ENCODE results near the gene CCNQ.

The CCNQ gene

DNA sequence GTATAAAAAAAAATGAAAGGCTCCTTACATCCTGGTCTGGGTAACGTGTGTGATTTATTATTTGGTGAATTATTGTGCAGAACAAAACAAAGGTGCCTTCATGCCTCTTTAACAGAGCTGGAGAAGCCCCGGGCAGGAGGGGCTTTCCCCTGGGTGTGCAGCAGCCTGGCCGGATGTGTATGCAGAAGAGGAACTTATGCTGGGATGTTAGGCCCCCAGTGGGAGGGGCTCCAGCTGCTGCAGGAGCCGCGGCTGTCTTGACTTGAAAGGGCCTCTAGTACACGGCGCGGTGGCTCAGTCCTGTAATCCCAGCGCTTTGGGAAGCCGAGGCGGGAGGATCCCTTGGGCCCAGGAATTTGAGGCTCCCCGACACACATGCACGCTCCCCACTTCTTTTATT lies 16.0 kb downstream of the CCNQ start:
- Histone ChIP-seq H3K9me3 (replicated peaks; ENCODE audit: insufficient read depth, low read length) (no peaks in the 10 kb centered on the region), H3K27me3 (replicated peaks; ENCODE audit: insufficient read depth, low read length) (peaks cover 8% of the 10 kb centered on the region), H3K4me1 (ENCODE audit: low read length) (no peaks in the 10 kb centered on the region), H3K79me2 (ENCODE audit: low read length) (no peaks in the 10 kb centered on the region), H3K4me2 (ENCODE audit: low read depth, low read length) (no peak overlapping the region), H3K9me2 (replicated peaks; ENCODE audit: insufficient read depth, low read length) (no peaks in the 10 kb centered on the region), H4K20me1 (ENCODE audit: insufficient read depth, low read length) (no peaks in the 10 kb centered on the region), H3K4me3 (ENCODE audit: low read length) (no peak overlapping the region), H3K27ac (ENCODE audit: low read length) (no peak overlapping the region), H3K9ac (ENCODE audit: low read length) (no peak overlapping the region), H3K36me3 (replicated peaks; ENCODE audit: insufficient read depth, low read length) (no peaks in the 10 kb centered on the region), H3F3A (ENCODE audit: insufficient read depth, low read length) (no peaks in the 10 kb centered on the region), H2AFZ (ENCODE audit: low read length) (no peak overlapping the region)
- DNase-seq = peak; percentile 28
- TF ChIP-seq EZH2phosphoT487 (IDR thresholded peaks at IDR 0.05; ENCODE audit: low read length) (no peak), EZH2 (optimal IDR thresholded peaks at IDR 0.05; ENCODE audit: low read depth, low read length) (no peak), CTCF (IDR thresholded peaks at IDR 0.05; ENCODE audit: low read length) (no peak)

- Histone ChIP-seq H3K9me3 (replicated peaks; ENCODE audit: insufficient read depth, low read length) (no peaks in the 10 kb centered on the region), H3K9ac (ENCODE audit: low read length) (no peak overlapping the region), H3K9me2 (replicated peaks; ENCODE audit: insufficient read depth, low read length) (no peaks in the 10 kb centered on the region), H3K27ac (ENCODE audit: low read length) (no peak overlapping the region), H3F3A (ENCODE audit: insufficient read depth, low read length) (no peaks in the 10 kb centered on the region), H3K36me3 (replicated peaks; ENCODE audit: insufficient read depth, low read length) (no peaks in the 10 kb centered on the region), H3K4me1 (ENCODE audit: low read length) (no peaks in the 10 kb centered on the region), H3K27me3 (replicated peaks; ENCODE audit: insufficient read depth, low read length) (peaks cover 14% of the 10 kb centered on the region), H4K20me1 (ENCODE audit: insufficient read depth, low read length) (no peaks in the 10 kb centered on the region), H2AFZ (ENCODE audit: low read length) (no peak overlapping the region), H3K79me2 (ENCODE audit: low read length) (no peaks in the 10 kb centered on the region), H3K4me2 (ENCODE audit: low read depth, low read length) (no peak overlapping the region), H3K4me3 (ENCODE audit: low read length) (no peak overlapping the region)
- TF ChIP-seq EZH2phosphoT487 (IDR thresholded peaks at IDR 0.05; ENCODE audit: low read length) (no peak), CTCF (IDR thresholded peaks at IDR 0.05; ENCODE audit: low read length) (0 out of 2 replicates have a peak, but pooled peaks have one; percentile 7), EZH2 (optimal IDR thresholded peaks at IDR 0.05; ENCODE audit: low read depth, low read length) (no peak)
- no peak for DNase-seq
Measured at GRCh38 chrX:153580700-153581386, 18.1 kb downstream of the CCNQ start.

- Histone ChIP-seq H4K20me1 (ENCODE audit: insufficient read depth, low read length) (no peaks in the 10 kb centered on the region), H3K36me3 (replicated peaks; ENCODE audit: insufficient read depth, low read length) (no peaks in the 10 kb centered on the region), H3K9me2 (replicated peaks; ENCODE audit: insufficient read depth, low read length) (no peaks in the 10 kb centered on the region), H3K4me1 (ENCODE audit: low read length) (no peaks in the 10 kb centered on the region), H3K27ac (ENCODE audit: low read length) (no peak overlapping the region), H3K9me3 (replicated peaks; ENCODE audit: insufficient read depth, low read length) (no peaks in the 10 kb centered on the region), H3K9ac (ENCODE audit: low read length) (no peak overlapping the region), H3F3A (ENCODE audit: insufficient read depth, low read length) (no peaks in the 10 kb centered on the region), H3K27me3 (replicated peaks; ENCODE audit: insufficient read depth, low read length) (peaks cover 34% of the 10 kb centered on the region), H3K4me2 (ENCODE audit: low read depth, low read length) (no peak overlapping the region), H3K4me3 (ENCODE audit: low read length) (no peak overlapping the region), H2AFZ (ENCODE audit: low read length) (no peak overlapping the region), H3K79me2 (ENCODE audit: low read length) (no peaks in the 10 kb centered on the region)
- no peak for DNase-seq
- TF ChIP-seq CTCF (IDR thresholded peaks at IDR 0.05; ENCODE audit: low read length) = no peak
- TF ChIP-seq EZH2phosphoT487 (IDR thresholded peaks at IDR 0.05; ENCODE audit: low read length) = no peak
- TF ChIP-seq EZH2 (optimal IDR thresholded peaks at IDR 0.05; ENCODE audit: low read depth, low read length) = no peak
Measured at GRCh38 chrX:153578889-153579288, 20.1 kb downstream of the CCNQ start.

Data from MM.1S (cell line).